Caki2 (cell line): Measurements from ENCODE around the gene DCTN2. TPM values are rescaled to one million over a fixed set of nuclear protein-coding genes. Genes with fewer than 3 reads are reported as not detected.
"Not testable (repeated sequence)": the region's sequence is repeated elsewhere in the genome, so short reads cannot be mapped to it uniquely, and the experiment has no call there.

Experiments used
- DNase-seq: peaks from one replicate; pipeline ENCODE4 v3.0.0-alpha.2; 2015; ENCODE audit warnings: low read depth
- in situ Hi-C: cut with HindIII; loops from 2 replicates; pipeline ENCODE4 v1.10.0; 2016; ENCODE audit warnings: low sequenced_read_pairs, low pct_unique_long_range_greater_than_20kb, mixed read lengths
- total RNA-seq: library from RNA; depleted of rRNA; stranded (reverse); fragments of >200 nt; shearing (Covaris generic); gene quantifications from 2 replicates; pipeline ENCODE4 v1.2.3, GENCODE V29; 2014; ENCODE audit warnings: low replicate concordance

The DCTN2 gene
- total RNA-seq, 1 experiment from 2014 or later: 358 TPM

DNA sequence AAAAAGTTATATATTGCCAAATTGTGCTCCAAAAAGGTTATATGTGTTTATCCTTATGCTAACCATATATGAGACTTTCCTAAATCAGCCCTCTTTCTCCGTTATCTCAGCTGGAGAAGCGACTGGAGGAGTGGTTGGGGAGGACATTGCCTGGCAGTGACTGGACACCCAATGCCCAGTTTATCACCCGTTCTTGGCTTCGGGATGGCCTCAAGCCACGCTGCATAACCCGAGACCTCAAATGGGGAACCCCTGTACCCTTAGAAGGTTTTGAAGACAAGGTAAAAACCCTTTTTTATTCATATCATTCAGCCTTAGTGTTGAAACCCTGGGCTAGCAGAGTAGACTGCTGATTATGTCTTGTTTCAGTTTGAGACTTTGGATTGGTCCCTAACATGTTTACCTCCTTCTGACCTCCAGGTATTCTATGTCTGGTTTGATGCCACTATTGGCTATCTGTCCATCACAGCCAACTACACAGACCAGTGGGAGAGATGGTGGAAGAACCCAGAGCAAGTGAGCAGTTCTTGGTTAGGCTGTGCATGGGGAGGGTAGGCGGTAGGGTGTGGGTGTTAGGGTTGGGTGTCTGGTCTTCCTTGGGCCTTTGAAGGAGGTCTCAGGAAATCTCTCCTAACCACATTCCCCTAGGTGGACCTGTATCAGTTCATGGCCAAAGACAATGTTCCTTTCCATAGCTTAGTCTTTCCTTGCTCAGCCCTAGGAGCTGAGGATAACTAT lies 35.2 kb downstream of the DCTN2 start:
- DNase-seq: no peak
- in situ Hi-C loops: no loop called here

DNA sequence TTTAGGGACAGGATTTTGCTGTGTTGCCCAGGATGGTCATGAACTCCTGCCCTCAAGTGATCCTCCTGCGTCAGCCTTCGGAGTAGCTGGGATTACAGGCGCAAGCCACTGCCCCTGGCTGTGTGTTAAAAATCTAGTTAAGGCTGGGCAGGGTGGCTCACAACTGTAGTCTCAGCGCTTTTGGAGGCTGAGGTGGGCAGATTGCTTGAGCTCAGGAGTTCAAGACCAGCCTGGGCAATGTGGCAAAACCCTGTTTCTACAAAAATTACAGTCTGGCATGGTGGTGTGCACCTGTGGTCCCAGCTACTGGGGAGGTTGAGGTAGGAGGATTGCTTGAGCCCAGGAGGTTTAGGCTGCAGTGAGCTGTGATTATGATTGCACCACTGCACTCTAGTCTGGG lies 35.8 kb downstream of the DCTN2 start:
- no peak for DNase-seq

DNA sequence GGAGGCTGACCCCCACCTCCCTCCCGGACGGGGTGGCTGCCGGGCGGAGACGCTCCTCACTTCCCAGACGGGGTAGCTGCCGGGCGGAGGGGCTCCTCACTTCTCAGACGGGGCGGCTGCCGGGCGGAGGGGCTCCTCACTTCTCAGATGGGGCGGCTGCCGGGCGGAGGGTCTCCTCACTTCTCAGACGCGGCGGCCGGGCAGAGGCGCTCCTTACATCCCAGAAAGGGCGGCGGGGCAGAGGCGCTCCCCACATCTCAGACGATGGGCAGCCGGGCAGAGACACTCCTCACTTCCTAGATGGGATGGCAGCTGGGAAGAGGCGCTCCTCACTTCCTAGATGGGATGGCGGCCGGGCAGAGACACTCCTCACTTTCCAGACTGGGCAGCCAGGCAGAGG lies 39.2 kb downstream of the DCTN2 start:
- DNase-seq, in situ Hi-C loops: not testable (repeated sequence)

More for the DNA sequence above, 35.8 kb downstream of the DCTN2 start:
- in situ Hi-C loops: no loop called here

DNA sequence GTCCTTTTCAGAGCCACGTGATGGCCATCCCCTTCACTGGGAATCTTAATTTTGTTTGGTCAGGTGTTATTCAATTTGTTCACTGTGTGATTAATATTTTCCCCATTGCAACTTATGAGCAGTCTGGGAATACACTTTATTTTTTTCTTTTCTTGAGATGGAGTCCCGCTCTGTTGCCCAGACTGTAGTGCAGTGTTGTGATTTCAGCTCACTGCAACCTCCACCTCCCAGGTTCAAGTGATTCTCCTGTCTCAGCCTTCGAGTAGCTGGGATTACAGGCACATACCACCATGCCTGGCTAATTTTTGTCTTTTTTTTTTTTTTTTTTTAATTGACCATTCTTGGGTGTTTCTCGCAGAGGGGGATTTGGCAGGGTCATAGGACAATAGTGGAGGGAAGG lies 40.5 kb downstream of the DCTN2 start:
- in situ Hi-C loops, DNase-seq: not testable (repeated sequence)

DNA sequence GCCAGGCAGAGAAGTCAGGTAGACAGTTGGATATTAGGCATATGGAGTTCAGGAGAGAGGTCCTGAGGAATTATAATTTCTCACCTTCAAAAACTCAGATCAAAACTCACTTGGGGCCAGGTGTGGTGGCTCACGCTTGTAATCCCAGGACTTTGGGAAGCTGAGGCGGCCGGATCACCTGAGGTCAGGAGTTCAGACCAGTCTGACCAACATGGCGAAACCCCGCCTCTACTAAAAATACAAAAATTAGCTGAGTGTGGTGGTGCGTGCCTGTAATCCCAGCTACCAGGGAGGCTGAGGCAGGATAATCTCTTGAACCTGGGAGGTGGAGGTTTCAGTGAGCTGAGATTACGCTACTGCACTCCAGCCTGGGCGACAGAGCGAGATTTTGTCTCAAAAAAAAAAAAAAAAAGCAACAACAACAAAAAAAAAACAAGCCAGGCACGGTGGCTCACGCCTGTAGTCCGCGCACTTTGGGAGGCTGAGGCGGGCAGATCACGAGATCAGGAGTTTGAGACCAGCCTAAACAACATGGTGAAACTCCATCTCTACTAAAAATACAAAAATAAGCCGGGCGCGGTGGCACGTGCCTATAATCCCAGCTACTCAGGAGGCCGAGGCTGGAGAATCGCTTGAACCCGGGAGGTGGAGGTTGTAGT lies 44.6 kb downstream of the DCTN2 start:
- not testable (repeated sequence) for DNase-seq

DNA sequence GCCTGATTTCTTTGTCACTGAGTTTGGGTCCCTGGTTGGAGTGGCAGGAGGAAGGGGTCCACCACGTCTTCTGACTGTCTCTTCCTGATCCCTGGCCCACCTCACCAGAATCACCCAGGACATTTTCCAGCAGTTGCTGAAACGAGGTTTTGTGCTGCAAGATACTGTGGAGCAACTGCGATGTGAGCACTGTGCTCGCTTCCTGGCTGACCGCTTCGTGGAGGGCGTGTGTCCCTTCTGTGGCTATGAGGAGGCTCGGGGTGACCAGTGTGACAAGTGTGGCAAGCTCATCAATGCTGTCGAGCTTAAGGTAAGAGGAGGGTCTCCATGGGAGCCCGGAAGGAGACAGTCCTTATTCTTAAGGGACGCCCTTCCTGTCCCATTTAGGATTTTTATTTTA lies 46.8 kb downstream of the DCTN2 start:
- no peak for DNase-seq
- in situ Hi-C loops: no loop called here

More for the DNA sequence above, 44.6 kb downstream of the DCTN2 start:
- in situ Hi-C loops: not testable (repeated sequence)

DNA sequence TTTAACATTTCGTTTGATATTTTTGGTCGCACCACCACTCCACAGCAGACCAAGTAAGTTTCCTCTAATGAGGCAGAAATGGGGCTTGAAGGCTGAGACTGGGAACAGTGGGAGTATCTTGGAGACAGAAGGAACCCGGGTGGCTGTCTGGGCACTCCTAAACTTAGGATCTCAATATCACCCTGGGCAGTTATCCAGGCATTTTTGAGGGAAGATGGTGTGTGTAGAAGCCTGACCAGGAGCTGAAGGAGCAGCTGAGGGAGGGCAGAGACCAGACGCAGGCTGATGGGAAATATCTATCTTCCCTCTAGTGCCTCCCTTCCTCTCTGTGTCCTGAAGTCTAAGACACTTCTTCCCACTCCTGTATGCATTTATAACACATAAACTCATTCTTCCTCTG lies 48.4 kb downstream of the DCTN2 start:
- in situ Hi-C loops: no loop called here

DNA sequence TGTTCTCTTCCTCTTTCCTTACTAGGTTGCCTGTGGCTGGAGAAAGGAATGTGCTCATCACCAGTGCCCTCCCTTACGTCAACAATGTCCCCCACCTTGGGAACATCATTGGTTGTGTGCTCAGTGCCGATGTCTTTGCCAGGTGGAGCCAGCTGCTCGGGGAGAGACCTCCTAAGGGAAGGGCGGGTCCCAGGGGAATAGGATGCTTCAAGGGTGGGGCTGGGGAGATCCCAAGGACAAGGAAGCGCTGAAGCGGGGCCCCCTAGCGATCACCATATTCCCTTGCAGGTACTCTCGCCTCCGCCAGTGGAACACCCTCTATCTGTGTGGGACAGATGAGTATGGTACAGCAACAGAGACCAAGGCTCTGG lies 48.9 kb downstream of the DCTN2 start:
- DNase-seq: no peak
- in situ Hi-C loops: no loop called here

More for the DNA sequence above, 48.4 kb downstream of the DCTN2 start:
- no peak for DNase-seq

DNA sequence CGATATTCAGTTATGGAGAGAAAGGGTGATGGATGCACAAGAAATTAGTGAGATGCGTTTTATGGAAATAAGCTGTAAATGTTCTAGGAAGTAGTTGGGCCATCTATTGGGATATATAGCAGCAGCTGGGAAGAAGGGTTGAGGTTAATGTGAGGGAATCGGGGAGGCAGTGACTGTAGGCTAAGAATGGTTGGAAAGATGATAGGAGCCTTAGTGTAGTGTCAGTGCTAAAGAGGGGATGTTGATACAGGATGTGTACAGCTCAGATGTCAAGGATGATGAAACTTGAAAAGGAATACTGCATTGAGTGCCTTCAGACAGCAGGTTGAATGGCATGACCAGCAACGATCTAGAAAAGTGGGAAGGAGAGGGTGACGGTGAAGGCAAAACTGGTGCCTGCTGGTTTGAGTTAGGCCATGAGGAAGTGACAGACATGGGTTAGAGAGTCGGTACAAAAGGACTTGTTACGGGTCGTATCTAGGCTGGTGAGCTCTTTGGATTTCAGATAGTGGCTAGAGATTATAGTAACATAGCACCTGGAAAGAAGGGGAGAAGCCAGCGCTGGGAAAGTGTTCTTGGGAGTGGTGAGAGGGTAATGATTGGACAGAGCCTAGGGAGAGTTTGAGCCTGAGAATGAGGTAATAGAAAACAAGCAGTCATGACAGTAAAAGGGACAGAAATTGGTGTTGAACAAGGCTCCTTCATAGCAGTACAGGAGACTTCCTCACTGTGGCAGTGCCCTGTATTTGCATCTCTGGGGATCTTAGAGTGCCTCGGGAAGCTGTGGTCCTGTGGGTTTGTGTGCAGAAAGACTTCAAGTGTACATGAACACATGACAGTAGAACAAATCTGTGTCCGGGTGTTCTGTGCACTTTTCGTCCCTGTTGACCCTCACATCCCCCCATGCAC lies 49.5 kb downstream of the DCTN2 start:
- no peak for DNase-seq
- in situ Hi-C loops: no loop called here

DNA sequence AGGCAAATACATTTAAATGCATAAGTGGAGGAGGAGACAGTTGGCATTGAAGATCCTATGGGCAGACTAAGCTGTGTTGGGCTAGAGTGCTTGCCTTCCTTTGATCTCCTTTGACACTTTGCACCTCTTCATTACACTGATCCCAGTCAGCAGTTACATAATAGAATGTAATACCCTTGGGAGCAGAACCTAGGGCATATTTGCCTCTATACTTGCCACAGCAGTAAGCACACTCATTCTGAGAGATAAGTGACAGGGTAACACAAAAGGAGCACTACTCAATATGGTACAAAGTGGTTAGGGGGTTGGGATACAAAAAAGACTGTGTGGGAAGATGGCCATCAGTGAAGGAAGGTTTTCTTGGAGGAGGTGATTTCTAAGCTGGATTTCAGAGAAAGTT lies 50.2 kb downstream of the DCTN2 start:
- no peak for DNase-seq
- in situ Hi-C loops: no loop called here

DNA sequence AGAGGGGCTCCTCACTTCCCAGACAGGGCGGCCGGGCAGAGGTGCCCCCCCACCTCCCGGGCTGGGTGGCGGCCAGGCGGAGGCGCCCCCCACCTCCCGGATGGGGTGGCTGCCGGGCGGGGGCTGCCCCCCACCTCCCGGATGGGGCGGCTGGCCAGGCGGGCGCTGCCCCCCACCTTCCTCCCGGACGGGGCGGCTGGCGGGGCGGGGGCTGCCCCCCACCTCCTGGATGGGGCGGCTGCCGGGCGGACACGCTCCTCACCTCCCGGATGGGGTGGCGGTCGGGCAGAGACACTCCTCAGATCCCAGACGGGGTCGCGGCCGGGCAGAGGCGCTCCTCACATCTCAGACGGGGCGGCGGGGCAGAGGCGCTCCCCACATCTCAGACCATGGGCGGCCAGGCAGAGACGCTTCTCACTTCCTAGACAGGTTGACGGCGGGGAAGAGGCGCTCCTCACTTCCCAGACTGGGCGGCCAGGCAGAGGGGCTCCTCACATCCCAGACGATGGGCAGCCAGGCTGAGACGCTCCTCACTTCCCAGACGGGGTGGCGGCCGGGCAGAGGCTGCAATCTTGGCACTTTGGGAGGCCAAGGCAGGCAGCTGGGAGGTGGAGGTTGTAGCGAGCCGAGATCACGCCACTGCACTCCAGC lies 51.8 kb downstream of the DCTN2 start:
- not testable (repeated sequence) for DNase-seq

DNA sequence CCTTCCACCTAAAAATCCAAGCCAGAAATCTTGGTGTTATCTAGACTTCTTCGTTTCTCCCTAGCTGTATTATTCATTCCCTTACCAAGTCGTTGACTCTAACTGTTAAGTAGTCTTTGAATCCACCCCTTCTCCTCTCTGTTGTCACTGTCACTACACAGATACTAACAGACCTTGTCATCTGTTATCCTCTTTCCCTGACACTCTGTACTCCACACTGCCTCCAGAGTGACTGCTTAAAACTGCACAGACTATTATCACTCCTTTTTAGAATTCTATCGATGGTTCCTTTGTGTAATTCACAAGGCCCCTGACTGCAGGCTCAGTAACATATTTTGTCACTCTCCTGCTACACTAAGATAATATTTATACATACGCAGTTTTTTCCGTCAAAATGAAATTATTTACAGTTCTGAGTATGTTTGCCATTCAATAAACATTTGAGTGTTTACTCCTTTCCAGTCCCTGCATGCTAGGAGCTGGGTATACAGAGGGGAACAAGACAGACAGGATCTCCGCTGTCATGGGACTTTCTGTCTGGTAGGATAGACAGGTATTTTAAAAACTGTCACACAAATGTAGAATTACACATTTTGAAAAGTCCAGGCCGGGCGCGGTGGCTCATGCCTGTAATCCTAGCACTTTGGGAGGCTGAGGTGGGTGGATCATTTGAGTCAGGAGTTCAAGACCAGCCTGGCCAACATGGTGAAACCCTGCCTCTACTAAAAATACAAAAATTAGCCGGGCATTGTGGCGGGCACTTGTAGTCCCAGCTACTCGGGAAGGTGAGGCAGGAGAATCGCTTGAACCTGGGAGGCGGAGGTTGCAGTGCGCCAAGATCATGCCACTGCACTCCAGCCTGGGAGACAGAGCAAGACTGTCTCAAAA lies 55.4 kb downstream of the DCTN2 start:
- in situ Hi-C loops: no loop called here
- peak; percentile 36 for DNase-seq

More for the DNA sequence above, 51.8 kb downstream of the DCTN2 start:
- in situ Hi-C loops: not testable (repeated sequence)

DNA sequence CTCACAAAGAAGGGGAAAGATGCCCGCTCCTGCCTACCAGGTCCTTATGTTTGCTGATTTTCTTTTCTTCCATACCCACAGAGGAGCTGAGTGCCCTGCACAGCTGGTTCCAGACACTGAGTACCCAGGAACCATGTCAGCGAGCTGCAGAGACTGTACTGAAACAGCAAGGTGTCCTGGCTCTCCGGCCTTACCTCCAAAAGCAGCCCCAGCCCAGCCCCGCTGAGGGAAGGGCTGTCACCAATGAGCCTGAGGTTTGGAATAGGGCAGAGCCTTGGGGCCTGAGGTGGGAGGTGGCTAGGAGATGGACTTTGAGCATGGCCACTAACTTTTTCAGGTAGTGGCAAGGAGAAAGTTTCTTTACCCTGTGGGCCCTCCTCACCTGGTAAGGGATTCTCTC lies 56.9 kb downstream of the DCTN2 start:
- in situ Hi-C loops: no loop called here
- DNase-seq: no peak

DNA sequence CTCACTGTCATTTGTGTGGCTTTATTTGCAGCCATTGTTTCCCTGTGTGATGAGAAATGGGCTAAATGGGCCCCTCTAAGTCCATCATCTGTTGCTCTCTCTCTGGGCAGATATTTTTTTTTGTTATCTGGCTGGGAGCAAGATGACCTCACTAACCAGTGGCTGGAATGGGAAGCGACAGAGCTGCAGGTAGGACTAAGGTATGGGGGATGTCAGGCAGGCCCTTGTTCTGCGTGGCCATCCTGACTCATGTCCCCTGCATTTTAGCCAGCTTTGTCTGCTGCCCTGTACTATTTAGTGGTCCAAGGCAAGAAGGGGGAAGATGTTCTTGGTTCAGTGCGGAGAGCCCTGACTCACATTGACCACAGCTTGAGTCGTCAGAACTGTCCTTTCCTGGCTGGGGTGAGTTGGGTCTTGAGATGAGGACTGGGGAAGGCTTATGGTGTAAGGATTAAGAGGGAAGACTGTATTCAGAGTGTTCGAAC lies 57.8 kb downstream of the DCTN2 start:
- DNase-seq: no peak
- in situ Hi-C loops: no loop called here

DNA sequence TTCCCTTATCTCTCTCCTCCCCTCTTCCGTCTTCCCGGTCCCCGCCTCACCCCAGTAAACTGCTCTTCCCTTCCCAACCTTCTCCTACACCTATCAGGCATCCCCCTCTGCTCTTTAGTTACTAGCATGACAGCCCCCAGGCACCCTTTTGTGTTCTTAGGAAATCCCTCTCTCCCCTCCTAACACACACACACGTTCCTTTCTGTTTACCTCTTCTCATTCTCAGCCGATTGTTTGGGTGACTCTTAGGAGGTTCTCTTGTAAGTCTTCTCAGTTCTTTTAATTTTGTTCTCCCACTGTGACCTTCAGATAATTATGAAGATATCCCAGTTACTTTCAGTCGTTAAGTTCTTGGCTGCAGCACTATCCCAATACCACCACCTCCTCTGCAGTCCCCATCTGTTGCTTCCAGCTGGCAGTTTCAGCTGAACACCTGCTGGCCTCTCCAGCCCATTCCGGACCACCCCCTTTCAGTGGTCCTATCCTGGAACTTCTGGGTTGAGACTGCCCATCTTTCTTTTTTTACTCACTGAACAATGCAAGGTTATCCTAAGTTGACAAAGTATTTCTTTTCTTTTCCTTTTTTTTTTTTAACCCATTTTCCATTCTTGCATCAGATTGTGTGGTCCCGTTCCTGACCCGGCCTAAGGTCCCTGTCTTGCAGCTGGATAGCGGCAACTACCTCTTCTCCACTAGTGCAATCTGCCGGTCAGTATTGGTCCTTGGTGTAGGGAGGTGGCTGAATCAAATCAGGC lies 58.4 kb downstream of the DCTN2 start:
- in situ Hi-C loops: no loop called here

DNA sequence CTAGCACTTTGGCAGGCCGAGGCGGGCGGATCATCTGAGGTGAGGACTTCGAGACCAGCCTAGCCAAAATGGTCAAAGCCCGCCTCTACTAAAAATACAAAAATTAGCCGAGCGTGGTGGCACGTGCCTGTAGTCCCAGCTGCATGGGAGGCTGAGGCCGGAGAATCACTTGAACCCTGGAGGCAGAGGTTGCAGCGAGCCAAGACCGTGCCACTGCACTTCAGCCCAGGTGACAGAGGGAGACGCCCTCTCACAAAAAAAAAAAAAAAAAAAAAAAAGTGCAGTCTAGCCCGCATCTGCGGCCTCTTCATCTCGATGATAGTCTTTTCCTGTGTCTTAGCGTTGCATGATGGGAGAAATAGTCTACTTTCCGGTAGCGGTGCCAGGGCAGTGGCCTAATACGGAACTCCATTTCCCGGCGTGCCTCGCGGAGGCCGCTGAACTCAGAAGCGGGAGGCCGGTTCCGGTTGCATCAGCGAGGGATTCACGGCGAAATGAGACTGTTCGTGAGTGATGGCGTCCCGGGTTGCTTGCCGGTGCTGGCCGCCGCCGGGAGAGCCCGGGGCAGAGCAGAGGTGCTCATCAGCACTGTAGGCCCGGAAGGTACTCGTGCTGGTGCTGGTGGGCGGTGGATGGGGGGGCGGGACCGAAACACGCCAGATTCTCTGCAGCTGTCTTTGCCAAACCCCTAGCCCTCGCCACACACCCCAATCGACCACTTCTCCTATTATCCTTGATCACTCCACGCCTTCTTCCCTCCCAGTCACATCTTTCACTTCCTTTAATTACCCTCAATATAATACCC lies 59.2 kb downstream of the DCTN2 start, which contains the start of gene MARS1:
Gene MARS1 (plus strand): TSS at position 472 of the 805 bp plus-strand sequence. CDS start 23 bp downstream, at position 495.
- in situ Hi-C loops: no loop called here
- DNase-seq: peak; percentile 97

More for the DNA sequence above, 58.4 kb downstream of the DCTN2 start:
- no peak for DNase-seq
